LNCaP clone FGC (cell line): Measurements from ENCODE around the gene LYST.

Experiments used
- DNase-seq: peaks from one replicate; pipeline ENCODE4 v3.0.0-alpha.2; 2011; ENCODE audit warnings: low read depth
- H3K4me3 ChIP-seq: 2 replicates; pipeline ENCODE4 v1.5.1; 2011; ENCODE audit warnings: mild to moderate bottlenecking, low read depth, low read length, control low read depth
- CTCF ChIP-seq: IDR thresholded peaks from 2 replicates; pipeline ENCODE4 v1.5.1; 2012; ENCODE audit warnings: mild to moderate bottlenecking; ENCODE audit not compliant: control insufficient read depth, insufficient read depth; ENCODE audit errors: extremely low read depth

LYST gene

GRCh38 chr1:235657269-235657668, 209.4 kb downstream of the LYST start:
- DNase-seq = no peak
- TF ChIP-seq CTCF = no peak
- H3K4me3 ChIP-seq = no peak overlapping the region

- no peak overlapping the region for H3K4me3 ChIP-seq
- DNase-seq = no peak
- no peak for TF ChIP-seq CTCF
Observed at GRCh38 chr1:235652364-235652763, 214.3 kb downstream of the LYST start.

GRCh38 chr1:235651170-235651806, 215.4 kb downstream of the LYST start:
- DNase-seq = no peak
- no peak for TF ChIP-seq CTCF
- H3K4me3 ChIP-seq = no peak overlapping the region

GRCh38 chr1:235650341-235651169, 216.2 kb downstream of the LYST start:
- TF ChIP-seq CTCF = no peak
- no peak for DNase-seq
- no peak overlapping the region for H3K4me3 ChIP-seq

- DNase-seq = no peak
- no peak for TF ChIP-seq CTCF
- H3K4me3 ChIP-seq = peak within 1 kb of the TSS; percentile 50
Observed at GRCh38 chr1:235649368-235650163, 217.1 kb downstream of the LYST start, which contains the start of gene GNG4. Gene GNG4 (minus strand): TSS chr1:235649784. CDS start chr1:235583838, 65,946 bp downstream.

- TF ChIP-seq CTCF = no peak
- H3K4me3 ChIP-seq = peak overlapping the region; percentile 50
- peak; percentile 8 for DNase-seq
Observed at GRCh38 chr1:235648954-235649367, 217.7 kb downstream of the LYST start.
